K562 (cell line): ENCODE measurements around the gene VASH1. TPM values are rescaled to one million over a fixed set of nuclear protein-coding genes. Genes with fewer than 3 reads are reported as not detected.

Experiments
- BMI1 ChIP-seq: fragments of 150-350 bp; IDR thresholded peaks from 2 replicates; pipeline ENCODE4 v1.6.1; 2014; ENCODE audit warnings: low read length
- EP300 ChIP-seq: IDR thresholded peaks from 2 replicates; pipeline ENCODE4 v1.6.1; 2012; ENCODE audit warnings: low read length, improper control_type of control experiment
- ETV1 ChIP-seq: fragments of 450-650 bp; conservative IDR thresholded peaks from 2 replicates; pipeline ENCODE4 v1.6.1; 2016; ENCODE audit warnings: missing genetic modification characterization, control low read depth, low read depth, missing compliant biosample characterization
- HDAC8 ChIP-seq: fragments of 450-650 bp; IDR thresholded peaks from 2 replicates; pipeline ENCODE4 v1.6.1; 2016; ENCODE audit warnings: mild to moderate bottlenecking, missing genetic modification characterization, moderate library complexity, missing compliant biosample characterization
- PML ChIP-seq: IDR thresholded peaks from 2 replicates; pipeline ENCODE4 v1.6.1; 2012; ENCODE audit warnings: low read length, inconsistent platforms
- POLR2AphosphoS5 ChIP-seq: IDR thresholded peaks from 2 replicates; pipeline ENCODE4 v1.6.1; 2011; ENCODE audit warnings: mild to moderate bottlenecking, low read depth, low read length, moderate library complexity; ENCODE audit not compliant: control insufficient read depth, insufficient read depth
- RUNX1 ChIP-seq: sonication (generic); IDR thresholded peaks from 2 replicates; pipeline ENCODE4 v1.6.1; 2016; ENCODE audit warnings: antibody characterized with exemption, low read depth
- SMARCA5 ChIP-seq: fragments of 450-650 bp; IDR thresholded peaks from 2 replicates; pipeline ENCODE4 v1.6.1; 2016
- YY1 ChIP-seq, 3 experiments: IDR thresholded peaks; 2 replicates each; pipeline ENCODE4 v1.6.1; 2011; ENCODE audit warnings: low read length in 2 of 3, mild to moderate bottlenecking in 2 of 3, moderate library complexity in 2 of 3, borderline replicate concordance in 1 of 3, control low read depth in 1 of 3, low read depth in 1 of 3; ENCODE audit not compliant: insufficient read depth in 3 of 3, insufficient replicate concordance in 2 of 3, control insufficient read depth in 1 of 3, insufficient read length in 1 of 3; ENCODE audit errors: extremely low read depth in 1 of 3
- ZNF140 ChIP-seq: fragments of 250-450 bp; sonication (Bioruptor Pico); IDR thresholded peaks from 2 replicates; pipeline ENCODE4 v1.8.0; 2021; ENCODE audit warnings: moderate library complexity, mild to moderate bottlenecking, inconsistent platforms
- ZNF146 ChIP-seq: IDR thresholded peaks from one replicate; pipeline ENCODE4 v1.6.1; 2018; ENCODE audit warnings: missing compliant biosample characterization; ENCODE audit not compliant: unreplicated experiment
- polyA plus RNA-seq, 8 experiments: library from polyadenylated mRNA; depleted of rRNA in 4 of 8; stranded (reverse) in 5 of 8; unstranded in 3 of 8; fragments of >200 nt; fragmentation: Nextera tagmentation in 2 of 8; fragmentation: Illumina TruSeq in 1 of 8; extraction: Ambion mirVana in 2 of 8; extraction: Trizol in 1 of 8; gene quantifications; 2 replicates each; pipeline versions ENCODE4 v1.2.1 to v1.2.3, GENCODE V29; 2011 to 2014; ENCODE audit warnings: inconsistent platforms in 1 of 8, missing spikeins in 1 of 8
- total RNA-seq, 7 experiments: library from RNA; depleted of rRNA in 6 of 7; stranded (reverse); fragments of >200 nt in 6 of 7; fragmentation: Illumina TruSeq in 2 of 7; extraction: Trizol in 2 of 7; gene quantifications; 2 replicates each; pipeline versions ENCODE4 v1.2.1 to v1.2.3, GENCODE V29; 2011 to 2021; ENCODE audit warnings: low replicate concordance in 1 of 7
- TF ChIP-seq, protein P1 (sequence below): fragments of 250-450 bp; sonication (Bioruptor Pico); IDR thresholded peaks from 2 replicates; pipeline ENCODE4 v1.9.0; 2021; ENCODE audit warnings: mild to moderate bottlenecking, inconsistent platforms
- TF ChIP-seq, protein P2 (sequence below): fragments of 250-450 bp; sonication (Bioruptor Pico); IDR thresholded peaks from 2 replicates; pipeline ENCODE4 v1.8.0; 2022; ENCODE audit warnings: moderate library complexity, mild to moderate bottlenecking, inconsistent platforms
- TF ChIP-seq, protein P3 (sequence below), 2 experiments: fragments of 450-650 bp in 1 of 2; sonication (generic) in 1 of 2; formaldehyde crosslinking in 1 of 2; IDR thresholded peaks in 1 of 2; conservative IDR thresholded peaks in 1 of 2; 2 replicates each; pipeline versions ENCODE4 v1.6.1 to v1.8.1; 2016 to 2023; ENCODE audit warnings: mild to moderate bottlenecking in 2 of 2, moderate library complexity in 2 of 2, inconsistent platforms in 1 of 2, missing genetic modification reagents in 1 of 2
- TF ChIP-seq, protein P4 (sequence below): fragments of 450-650 bp; IDR thresholded peaks from 2 replicates; pipeline ENCODE4 v1.7.1; 2018; ENCODE audit warnings: mild to moderate bottlenecking, low read depth; ENCODE audit not compliant: partially characterized antibody
- TF ChIP-seq, protein P5 (sequence below): fragments of 200-400 bp; formaldehyde crosslinking; IDR thresholded peaks from 2 replicates; pipeline ENCODE4 v1.6.1; 2017; ENCODE audit warnings: mild to moderate bottlenecking, low read depth, low read length, moderate library complexity

Gene VASH1
- total and polyA plus RNA-seq, 9 of the 15 experiments (the other 6 are each of a cell fraction or from before 2014, with no cell fraction given): 0.01 to 0.43 (median 0.13) TPM; not detected in 1

DNA sequence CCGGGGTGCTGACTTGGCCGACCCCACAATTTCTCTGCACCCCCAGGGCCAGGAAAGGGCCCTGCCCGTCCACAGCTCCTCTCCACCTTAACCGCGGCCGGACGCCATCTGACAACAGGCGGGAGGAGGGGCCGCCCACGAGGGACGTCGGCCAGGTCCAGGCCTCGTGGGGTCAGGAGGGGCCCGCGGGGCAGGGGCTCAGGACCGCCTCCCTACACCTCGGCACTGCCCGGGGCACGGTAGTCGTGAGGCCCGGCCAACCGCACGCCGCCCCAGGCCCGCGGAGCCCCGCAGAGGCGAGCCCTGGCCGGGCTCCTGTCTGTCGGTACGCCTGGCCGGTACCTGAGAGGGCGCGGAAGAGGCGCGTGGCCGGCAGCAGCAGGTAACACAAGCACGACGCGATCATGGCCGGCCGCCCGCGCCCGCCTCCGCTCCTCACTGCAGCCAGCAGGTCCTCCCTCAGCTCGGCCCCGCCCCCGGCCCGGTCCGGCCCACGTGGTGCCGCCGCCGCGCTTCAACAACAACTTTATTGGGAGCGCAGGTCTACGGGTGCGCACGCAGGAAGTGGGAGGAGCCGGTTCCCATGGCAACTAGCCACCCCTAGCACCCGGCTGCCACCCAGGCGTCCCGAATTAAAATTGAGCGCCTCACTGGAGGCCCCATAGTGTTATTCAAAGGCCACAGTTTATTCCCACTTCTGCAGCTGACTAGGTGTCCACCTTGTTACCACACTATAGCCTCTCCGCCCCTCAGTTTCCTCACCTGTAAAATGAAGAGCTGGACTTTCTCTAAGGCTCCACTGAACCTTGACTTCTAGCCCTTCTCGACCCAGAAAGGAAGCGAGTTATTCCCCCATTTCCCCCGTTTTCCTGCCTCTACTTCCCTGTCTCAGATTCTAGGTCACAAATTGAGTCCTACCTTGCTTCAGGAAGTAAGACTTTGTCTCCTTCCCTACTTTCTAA, 51.4 kb downstream of the VASH1 start, which contains the start of gene ANGEL1 (continued):
- TF ChIP-seq, protein P1, sequence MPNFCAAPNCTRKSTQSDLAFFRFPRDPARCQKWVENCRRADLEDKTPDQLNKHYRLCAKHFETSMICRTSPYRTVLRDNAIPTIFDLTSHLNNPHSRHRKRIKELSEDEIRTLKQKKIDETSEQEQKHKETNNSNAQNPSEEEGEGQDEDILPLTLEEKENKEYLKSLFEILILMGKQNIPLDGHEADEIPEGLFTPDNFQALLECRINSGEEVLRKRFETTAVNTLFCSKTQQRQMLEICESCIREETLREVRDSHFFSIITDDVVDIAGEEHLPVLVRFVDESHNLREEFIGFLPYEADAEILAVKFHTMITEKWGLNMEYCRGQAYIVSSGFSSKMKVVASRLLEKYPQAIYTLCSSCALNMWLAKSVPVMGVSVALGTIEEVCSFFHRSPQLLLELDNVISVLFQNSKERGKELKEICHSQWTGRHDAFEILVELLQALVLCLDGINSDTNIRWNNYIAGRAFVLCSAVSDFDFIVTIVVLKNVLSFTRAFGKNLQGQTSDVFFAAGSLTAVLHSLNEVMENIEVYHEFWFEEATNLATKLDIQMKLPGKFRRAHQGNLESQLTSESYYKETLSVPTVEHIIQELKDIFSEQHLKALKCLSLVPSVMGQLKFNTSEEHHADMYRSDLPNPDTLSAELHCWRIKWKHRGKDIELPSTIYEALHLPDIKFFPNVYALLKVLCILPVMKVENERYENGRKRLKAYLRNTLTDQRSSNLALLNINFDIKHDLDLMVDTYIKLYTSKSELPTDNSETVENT: peak; percentile 51; the same call in 1 of the 2 replicates
- no peak for TF ChIP-seq RUNX1
- TF ChIP-seq, protein P2, sequence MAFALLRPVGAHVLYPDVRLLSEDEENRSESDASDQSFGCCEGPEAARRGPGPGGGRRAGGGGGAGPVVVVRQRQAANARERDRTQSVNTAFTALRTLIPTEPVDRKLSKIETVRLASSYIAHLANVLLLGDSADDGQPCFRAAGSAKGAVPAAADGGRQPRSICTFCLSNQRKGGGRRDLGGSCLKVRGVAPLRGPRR (CRISPR knock-in tag): no peak
- TF ChIP-seq ETV1 (tag): no peak
- peak; percentile 40; the same call in 1 of the 2 replicates for TF ChIP-seq PML
- TF ChIP-seq BMI1: peak; percentile 89
- no peak for TF ChIP-seq HDAC8 (tag)
- peak in 2 of 3 experiments; percentile 78 to 82 for TF ChIP-seq YY1 (IDR thresholded peaks at IDR 0.05; ENCODE audit: borderline replicate concordance in 1 of 3, control insufficient read depth in 1 of 3, extremely low read depth in 1 of 3, insufficient read depth in 3 of 3, insufficient read length in 1 of 3, insufficient replicate concordance in 2 of 3, low read depth in 1 of 3, low read length in 2 of 3)
- no peak for TF ChIP-seq ZNF140 (CRISPR knock-in tag)
- peak; percentile 46; the same call in 1 of the 2 replicates for TF ChIP-seq POLR2AphosphoS5
- TF ChIP-seq, protein P3, sequence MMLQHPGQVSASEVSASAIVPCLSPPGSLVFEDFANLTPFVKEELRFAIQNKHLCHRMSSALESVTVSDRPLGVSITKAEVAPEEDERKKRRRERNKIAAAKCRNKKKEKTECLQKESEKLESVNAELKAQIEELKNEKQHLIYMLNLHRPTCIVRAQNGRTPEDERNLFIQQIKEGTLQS (IDR thresholded peaks at IDR 0.05): no peak
- TF ChIP-seq, protein P3 (CRISPR knock-in tag; conservative IDR thresholded peaks at IDR 0.05): peak; percentile 38; the same call in 1 of the 2 replicates
- TF ChIP-seq, protein P4, sequence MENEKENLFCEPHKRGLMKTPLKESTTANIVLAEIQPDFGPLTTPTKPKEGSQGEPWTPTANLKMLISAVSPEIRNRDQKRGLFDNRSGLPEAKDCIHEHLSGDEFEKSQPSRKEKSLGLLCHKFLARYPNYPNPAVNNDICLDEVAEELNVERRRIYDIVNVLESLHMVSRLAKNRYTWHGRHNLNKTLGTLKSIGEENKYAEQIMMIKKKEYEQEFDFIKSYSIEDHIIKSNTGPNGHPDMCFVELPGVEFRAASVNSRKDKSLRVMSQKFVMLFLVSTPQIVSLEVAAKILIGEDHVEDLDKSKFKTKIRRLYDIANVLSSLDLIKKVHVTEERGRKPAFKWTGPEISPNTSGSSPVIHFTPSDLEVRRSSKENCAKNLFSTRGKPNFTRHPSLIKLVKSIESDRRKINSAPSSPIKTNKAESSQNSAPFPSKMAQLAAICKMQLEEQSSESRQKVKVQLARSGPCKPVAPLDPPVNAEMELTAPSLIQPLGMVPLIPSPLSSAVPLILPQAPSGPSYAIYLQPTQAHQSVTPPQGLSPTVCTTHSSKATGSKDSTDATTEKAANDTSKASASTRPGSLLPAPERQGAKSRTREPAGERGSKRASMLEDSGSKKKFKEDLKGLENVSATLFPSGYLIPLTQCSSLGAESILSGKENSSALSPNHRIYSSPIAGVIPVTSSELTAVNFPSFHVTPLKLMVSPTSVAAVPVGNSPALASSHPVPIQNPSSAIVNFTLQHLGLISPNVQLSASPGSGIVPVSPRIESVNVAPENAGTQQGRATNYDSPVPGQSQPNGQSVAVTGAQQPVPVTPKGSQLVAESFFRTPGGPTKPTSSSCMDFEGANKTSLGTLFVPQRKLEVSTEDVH: no peak
- no peak for TF ChIP-seq ZNF146 (CRISPR knock-in tag)
- TF ChIP-seq EP300: peak; percentile 42; the same call in 1 of the 2 replicates
- no peak for TF ChIP-seq SMARCA5
- TF ChIP-seq, protein P5, sequence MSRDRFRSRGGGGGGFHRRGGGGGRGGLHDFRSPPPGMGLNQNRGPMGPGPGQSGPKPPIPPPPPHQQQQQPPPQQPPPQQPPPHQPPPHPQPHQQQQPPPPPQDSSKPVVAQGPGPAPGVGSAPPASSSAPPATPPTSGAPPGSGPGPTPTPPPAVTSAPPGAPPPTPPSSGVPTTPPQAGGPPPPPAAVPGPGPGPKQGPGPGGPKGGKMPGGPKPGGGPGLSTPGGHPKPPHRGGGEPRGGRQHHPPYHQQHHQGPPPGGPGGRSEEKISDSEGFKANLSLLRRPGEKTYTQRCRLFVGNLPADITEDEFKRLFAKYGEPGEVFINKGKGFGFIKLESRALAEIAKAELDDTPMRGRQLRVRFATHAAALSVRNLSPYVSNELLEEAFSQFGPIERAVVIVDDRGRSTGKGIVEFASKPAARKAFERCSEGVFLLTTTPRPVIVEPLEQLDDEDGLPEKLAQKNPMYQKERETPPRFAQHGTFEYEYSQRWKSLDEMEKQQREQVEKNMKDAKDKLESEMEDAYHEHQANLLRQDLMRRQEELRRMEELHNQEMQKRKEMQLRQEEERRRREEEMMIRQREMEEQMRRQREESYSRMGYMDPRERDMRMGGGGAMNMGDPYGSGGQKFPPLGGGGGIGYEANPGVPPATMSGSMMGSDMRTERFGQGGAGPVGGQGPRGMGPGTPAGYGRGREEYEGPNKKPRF: no peak
